Body of pancreas (tissue), 4 donors: ENCODE measurements around the gene GTF2A1.

ENCODE experiments used
- CTCF ChIP-seq, 7 experiments: fragments of 450-650 bp in 4 of 7; fragments of 200-600 bp in 3 of 7; sonication (generic) in 3 of 7; IDR thresholded peaks; one replicate each; pipeline ENCODE4 v1.5.1; 2016 to 2019; ENCODE audit warnings: antibody characterized with exemption in 7 of 7
- POLR2A ChIP-seq, 3 donors: fragments of 450-650 bp; IDR thresholded peaks; one replicate each; pipeline ENCODE4 v1.6.1; 2016; ENCODE audit warnings: antibody characterized with exemption in 3 of 3, mild to moderate bottlenecking in 2 of 3

DNA sequence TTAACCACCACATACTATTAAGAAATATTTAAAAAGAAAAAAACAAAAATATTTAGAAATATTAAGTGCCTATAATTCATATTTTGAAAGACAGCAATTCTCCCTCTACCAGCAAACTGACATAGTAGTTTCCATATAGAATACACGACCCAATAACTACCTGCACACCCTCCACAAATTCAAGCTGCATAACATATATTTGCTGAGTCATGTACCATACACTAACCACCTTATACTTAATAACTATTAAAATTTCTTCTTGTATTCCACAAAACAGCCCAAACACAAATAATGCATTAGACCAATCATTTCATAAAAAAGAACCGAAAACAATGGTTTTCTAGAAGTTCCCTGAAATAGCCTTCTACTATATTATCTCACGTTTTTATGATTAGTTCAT, 21.7 kb downstream of the GTF2A1 start:
- TF ChIP-seq CTCF (IDR thresholded peaks at IDR 0.05), result no peak
- no peak for TF ChIP-seq POLR2A (IDR thresholded peaks at IDR 0.05)
